NCI-H1694 (cell line): ENCODE results near the gene CDC6.

ENCODE experiments used
- DNase-seq: peaks from one replicate; lab custom pipeline; 2025; lab: John Stamatoyannopoulos, UW

The CDC6 gene

DNA sequence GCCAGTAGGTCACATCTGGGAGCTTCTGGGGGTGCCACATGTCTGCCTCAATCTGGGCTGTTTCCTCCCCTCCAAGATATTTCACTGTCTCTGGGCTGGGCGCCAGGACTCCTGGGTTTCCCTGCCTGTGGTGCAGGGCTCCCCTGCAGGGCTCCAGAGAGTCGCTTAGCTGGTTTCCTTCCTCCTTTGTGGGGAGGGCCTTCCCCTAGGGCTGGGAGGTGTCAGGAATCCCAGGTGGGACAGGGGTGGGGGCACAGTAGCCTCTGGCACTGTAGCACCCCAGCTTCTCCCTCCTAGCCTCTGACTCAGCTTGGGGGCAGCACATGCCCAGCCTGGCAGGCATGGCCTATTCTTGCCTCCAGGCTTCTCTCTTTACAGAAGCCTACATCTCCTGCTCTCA is 23.9 kb downstream of the CDC6 start:
- no peak for DNase-seq

- no peak for DNase-seq
These were observed 24.6 kb downstream of the CDC6 start for GRCh38 chr17:40312131-40312731.

- DNase-seq, result no peak
These were observed 25.4 kb downstream of the CDC6 start for GRCh38 chr17:40312893-40313667.

- DNase-seq, result peak; percentile 57
These were observed 26.2 kb downstream of the CDC6 start for GRCh38 chr17:40313668-40314583.

DNA sequence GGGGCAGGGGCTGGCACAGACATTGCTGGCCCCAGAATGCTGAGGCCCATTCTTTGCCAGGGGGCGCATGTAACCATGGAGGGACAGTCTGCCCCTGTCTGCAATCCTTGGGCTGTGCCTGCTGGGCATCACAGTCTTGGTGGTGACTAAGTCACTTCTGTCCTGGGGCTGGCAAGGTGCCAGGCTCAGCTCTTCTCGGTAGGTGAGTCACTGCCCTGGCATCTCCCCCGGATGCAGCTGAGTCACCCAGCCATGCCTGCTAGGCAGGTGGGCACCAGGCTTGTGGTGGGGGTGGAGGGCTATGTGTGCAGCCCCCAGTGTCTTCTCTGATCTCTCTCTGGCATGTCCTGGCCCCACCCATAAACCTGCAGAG is 26.9 kb downstream of the CDC6 start:
- peak; percentile 47 for DNase-seq

DNA sequence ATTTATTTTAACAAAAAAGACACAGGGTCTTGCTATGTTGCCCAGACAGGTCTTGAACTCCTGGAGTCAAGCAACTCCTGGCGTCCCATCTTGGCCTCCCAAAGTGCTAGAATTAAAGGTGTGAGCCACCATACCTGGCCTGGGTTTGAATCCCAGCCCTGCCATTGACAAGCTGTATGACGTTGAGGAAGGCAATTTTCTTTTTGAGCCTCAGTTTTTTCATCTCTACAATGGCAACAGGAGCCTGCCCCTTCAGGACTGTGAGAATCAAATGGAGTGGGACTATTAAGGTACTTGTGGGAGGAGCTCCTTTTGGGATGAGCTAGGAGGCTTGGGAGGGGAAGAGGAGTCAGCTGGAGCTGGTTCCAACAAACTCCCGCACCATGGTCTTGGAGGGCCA is 27.5 kb downstream of the CDC6 start:
- no peak for DNase-seq

DNA sequence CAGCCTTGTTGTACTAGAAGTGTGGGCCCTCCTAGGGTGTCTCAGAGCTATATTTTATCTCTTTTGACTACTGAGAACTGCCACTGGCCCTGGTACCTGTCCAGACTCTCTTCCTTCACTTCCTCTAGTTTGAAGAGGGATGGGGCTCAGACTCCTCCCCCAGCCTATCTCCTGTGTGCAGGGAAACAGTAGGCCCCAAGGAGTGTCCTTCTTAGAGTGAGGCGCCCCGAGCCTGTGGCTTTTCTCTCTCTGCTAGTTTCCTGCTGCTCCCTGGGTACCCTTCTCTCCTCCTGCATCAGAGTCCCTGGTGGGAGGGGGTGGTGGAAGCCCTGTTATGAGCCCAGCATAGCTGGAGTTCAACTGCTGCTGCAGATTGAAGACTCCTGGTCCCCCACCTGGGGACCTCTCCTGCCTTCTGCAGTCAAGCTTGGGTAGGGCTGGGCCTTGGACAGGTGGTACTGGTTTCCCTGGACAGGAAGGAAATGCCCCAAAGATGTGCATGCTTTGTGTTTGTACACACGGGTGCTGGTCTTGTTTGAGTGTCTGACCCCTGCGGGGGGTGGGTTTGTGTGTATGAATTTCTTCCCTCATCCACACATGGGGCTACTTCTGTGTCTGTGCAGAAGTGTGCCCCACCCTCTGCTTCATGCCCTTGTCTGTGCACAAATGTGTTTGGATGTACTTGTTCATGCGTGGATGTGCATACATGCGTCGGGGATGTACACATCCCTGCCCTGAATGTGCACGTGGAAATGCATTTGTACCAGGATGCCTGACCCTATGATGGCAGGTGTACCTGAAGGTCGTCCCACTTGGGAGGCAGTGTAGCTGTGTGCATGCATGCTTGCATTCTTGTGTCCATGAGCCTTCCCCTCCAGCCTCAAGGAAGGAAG is 28.2 kb downstream of the CDC6 start:
- DNase-seq, result no peak

- no peak for DNase-seq
These were observed 29.1 kb downstream of the CDC6 start for GRCh38 chr17:40316571-40317344.

DNA sequence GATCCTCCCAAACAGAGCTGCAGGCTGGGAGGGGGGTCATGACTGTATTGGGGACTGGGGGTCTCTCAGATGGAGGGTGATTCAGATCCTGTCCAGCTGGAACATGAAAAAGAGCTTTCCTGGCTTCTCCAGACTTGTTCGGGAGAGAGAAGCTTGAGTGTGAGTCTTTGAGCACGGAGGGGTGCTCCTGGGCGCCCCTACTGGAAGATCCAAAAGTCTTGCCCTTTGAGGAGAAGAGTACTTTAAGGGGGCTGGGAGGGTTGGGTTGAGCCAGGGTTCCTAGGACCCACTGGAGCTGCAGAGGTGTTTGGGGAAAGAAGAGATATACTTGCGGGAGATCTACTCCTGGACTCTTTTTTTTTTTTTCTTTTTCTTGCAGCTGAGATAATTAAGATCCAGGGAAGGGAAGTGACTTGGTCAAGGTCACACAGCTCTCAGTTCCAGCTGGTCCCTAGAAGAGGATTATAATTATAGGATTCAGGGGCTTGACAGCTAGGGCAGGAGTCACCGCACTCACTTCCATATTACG is 29.7 kb downstream of the CDC6 start:
- no peak for DNase-seq

- DNase-seq, result peak; percentile 86
These were observed 30.5 kb downstream of the CDC6 start for GRCh38 chr17:40317880-40318829.

GRCh38 chr17:40318830-40319391 is 31.2 kb downstream of the CDC6 start:
- DNase-seq, result no peak

DNA sequence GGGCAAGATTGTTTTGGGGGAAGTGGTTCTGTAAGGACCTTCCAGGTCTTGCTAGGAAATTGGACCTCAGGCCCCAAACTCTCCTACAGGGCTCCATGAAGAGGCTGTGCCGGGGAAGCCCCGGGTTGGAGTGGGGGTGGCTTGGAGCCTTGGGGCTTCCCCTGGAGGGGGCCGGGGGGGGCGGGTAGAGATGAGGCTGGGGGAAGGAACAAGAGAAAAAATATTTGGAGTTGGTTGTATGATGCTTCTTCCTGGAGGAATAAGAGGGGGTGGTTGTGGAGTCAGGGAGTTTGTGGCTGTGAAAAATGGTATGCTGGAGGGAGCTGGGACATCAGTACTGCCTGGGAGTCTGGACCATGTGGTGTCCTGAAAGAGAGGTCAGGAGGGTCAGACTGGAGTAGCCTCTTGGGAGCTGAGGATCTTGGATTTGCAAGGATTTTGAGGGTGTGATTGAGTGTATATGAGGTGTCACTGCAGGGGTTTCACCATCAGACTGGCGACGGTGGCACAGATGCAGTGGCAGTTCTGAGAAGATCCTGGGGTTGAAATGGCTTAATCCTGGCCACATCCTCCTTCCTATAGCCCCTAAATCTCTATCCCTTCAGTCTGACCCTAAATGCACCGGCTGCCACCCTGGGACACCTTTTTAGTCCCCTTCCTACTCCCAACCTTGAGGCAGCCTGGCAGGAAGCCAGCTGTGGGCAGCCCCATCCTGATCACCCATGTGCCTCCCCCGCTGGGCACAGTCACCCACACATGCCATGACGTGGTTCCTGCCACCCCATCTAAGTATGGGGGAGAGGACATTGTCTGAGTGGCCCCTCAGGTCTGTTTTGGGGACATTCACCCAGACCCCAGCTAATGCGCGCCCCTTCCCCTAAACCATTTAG is 32.2 kb downstream of the CDC6 start:
- no peak for DNase-seq

DNA sequence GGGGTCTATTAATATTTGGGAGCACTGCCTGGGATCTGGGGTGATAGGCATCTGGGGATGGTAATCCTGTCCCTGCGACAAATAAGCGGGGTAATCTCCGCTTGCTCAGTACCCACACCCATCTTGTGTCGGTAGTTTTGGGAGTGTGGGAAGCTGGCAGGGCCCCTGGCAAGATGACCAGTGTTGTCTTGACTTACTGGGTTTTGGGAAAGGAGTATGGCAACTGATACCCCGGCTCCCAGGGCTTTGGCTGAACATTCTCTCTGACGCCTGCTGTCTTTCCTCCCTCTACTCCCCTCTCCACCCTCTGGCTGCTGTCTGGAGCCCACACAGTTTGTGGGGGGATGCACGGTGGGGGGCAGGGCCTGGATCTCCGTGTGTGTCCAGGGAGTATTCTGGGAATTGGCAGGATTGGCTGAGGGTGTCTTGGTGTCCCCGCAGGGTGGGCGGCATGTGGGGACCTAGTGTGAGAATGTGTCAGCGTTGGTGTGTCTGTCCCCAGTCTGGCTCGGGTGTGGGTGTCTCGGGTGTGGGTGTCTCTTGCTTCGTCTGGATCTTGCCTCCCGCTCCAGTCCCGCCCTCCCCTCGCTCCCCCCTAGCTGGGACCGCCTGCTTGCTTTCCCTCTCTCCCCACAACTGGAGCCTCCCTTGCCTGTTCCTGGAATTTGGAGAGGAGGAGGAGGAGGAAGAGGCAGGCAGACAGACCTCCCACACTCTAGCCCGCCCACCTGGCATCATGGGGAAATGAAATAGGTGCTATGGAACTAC is 33.3 kb downstream of the CDC6 start:
- no peak for DNase-seq

DNA sequence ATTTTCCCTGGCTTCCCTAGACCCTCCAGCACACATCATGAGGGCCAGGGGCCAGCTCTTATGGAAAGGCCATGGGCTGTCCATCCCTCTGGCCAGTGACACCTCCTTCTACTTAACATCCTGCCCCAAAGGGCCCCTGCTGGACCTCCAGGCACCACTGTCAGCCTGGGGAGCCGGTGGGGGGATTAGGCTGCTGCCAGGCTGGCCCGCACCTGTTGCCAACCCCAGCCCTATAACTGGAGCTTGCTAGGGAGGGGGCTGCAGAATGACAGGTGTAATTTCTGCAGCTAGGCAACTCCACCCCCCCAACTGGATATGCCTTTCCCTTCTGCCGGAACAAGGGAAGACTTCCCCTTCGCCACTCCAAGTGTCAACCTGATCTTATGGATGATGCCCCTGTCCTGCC is 33.8 kb downstream of the CDC6 start:
- no peak for DNase-seq

GRCh38 chr17:40321961-40322357 is 34.3 kb downstream of the CDC6 start:
- DNase-seq, result no peak

DNA sequence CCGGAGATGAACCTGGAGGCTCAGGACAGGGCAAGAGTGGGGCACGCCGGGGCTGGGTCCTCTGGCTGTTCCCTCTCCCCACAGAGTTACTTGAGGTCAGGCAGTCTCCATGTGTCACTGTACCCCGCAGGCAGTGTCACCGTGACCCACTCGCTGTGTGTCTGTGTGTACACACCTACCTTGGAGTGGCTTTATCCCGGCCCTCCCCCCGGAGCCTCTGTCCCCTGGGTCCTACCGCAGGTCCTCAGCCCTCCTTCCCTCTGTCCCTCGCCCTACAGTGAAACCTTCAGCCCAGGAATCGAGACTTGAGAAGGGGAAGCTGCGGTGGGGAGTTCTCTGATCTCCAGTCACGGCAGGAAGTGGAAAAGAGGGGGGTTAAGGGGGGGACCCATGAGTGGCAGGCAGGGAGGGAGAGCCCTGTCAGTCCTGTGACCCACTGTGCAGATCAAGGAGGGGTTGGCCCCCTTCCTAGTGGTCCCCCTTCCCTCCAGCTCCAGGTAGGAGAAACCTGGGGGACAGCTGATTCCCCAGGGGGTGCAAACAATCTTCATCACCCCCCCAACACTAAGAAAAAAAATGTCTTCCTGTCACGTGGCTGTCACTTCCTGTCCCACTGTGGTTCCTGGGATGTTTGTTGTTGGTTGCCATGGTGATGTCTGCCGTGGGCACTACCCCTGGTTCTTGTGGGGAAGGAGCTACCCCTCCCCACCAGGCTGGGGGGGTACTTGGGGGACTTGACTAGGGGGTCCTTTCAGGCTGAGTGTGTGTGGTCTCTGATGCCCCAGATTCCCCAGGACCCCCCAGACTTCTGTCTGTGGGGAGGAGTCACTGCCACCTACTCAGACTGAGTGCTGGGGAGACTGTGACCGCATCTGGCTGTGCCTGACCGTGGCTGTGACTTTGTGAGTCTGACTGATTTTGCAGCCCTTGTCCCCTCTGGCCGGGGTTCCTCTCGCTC is 35.0 kb downstream of the CDC6 start:
- DNase-seq, result no peak
